Mesenchymal stem cell (in vitro differentiated cells and primary cell): ENCODE data around the gene RB1.

Source experiments
- DNase-seq: peaks from one replicate; pipeline ENCODE4 v3.0.0-alpha.2; 2013
- H2AFZ ChIP-seq: one replicate; pipeline ENCODE4 v1.6.1; 2013; ENCODE audit warnings: low read depth, mild to moderate bottlenecking, control low read depth, inconsistent platforms, low read length, moderate library complexity
- H2AK5ac ChIP-seq: 2 replicates; pipeline ENCODE4 v1.6.1; 2013; ENCODE audit warnings: low read length, moderate library complexity, mild to moderate bottlenecking, inconsistent platforms; ENCODE audit not compliant: severe bottlenecking
- H2BK120ac ChIP-seq: one replicate; pipeline ENCODE4 v1.6.1; 2013; ENCODE audit warnings: low read depth, mild to moderate bottlenecking, inconsistent platforms, low read length, moderate library complexity
- H2BK12ac ChIP-seq, 2 experiments: one replicate each; pipeline ENCODE4 v1.6.1; 2013; ENCODE audit warnings: inconsistent platforms in 2 of 2, low read length in 2 of 2, mild to moderate bottlenecking in 2 of 2, moderate library complexity in 2 of 2, control low read depth in 1 of 2
- H2BK15ac ChIP-seq: one replicate; pipeline ENCODE4 v1.6.1; 2013; ENCODE audit warnings: mild to moderate bottlenecking, low read depth, inconsistent platforms; ENCODE audit not compliant: poor library complexity, severe bottlenecking
- H2BK5ac ChIP-seq: 2 replicates; pipeline ENCODE4 v1.6.1; 2013; ENCODE audit warnings: low read depth, mild to moderate bottlenecking, low read length, control low read depth, inconsistent platforms; ENCODE audit not compliant: poor library complexity, severe bottlenecking
- H3K14ac ChIP-seq, 2 experiments: one replicate each; pipeline ENCODE4 v1.6.1; 2013; ENCODE audit warnings: inconsistent platforms in 2 of 2, low read length in 2 of 2, control low read depth in 1 of 2, mild to moderate bottlenecking in 1 of 2, moderate library complexity in 1 of 2
- H3K18ac ChIP-seq, 2 experiments: one replicate each; pipeline ENCODE4 v1.6.1; 2013; ENCODE audit warnings: inconsistent platforms in 2 of 2, low read length in 2 of 2, control low read depth in 1 of 2, low read depth in 1 of 2, mild to moderate bottlenecking in 1 of 2
- H3K23ac ChIP-seq, 2 experiments: one replicate each; pipeline ENCODE4 v1.6.1; 2013; ENCODE audit warnings: inconsistent platforms in 2 of 2, low read length in 2 of 2, mild to moderate bottlenecking in 2 of 2, moderate library complexity in 2 of 2, control low read depth in 1 of 2
- H3K27ac ChIP-seq: 2 replicates; pipeline ENCODE4 v1.5.1; 2013; ENCODE audit warnings: mild to moderate bottlenecking, moderate library complexity, low read length, control low read depth, inconsistent platforms; ENCODE audit not compliant: poor library complexity, severe bottlenecking
- H3K27me3 ChIP-seq, 2 experiments: 2 replicates each; pipeline versions ENCODE4 v1.6.1 to v1.7.0; 2013; ENCODE audit warnings: low read length in 2 of 2, mild to moderate bottlenecking in 2 of 2, moderate library complexity in 2 of 2, control low read depth in 1 of 2, inconsistent platforms in 1 of 2; ENCODE audit not compliant: control insufficient read depth in 1 of 2, insufficient read depth in 1 of 2
- H3K36me3 ChIP-seq, 2 experiments: 2 replicates each; pipeline versions ENCODE4 v1.6.1 to v1.7.0; 2013; ENCODE audit warnings: low read length in 2 of 2, control low read depth in 1 of 2, inconsistent platforms in 1 of 2, low read depth in 1 of 2, mild to moderate bottlenecking in 1 of 2; ENCODE audit not compliant: insufficient read depth in 2 of 2, control insufficient read depth in 1 of 2
- H3K4ac ChIP-seq, 2 experiments: one replicate each; pipeline ENCODE4 v1.6.1; 2013; ENCODE audit warnings: inconsistent platforms in 2 of 2, low read length in 2 of 2, mild to moderate bottlenecking in 2 of 2, moderate library complexity in 2 of 2, control low read depth in 1 of 2, low read depth in 1 of 2
- H3K4me1 ChIP-seq: 2 replicates; pipeline ENCODE4 v1.6.1; 2013; ENCODE audit warnings: low read depth, low read length, control low read depth; ENCODE audit not compliant: control insufficient read depth, insufficient read depth
- H3K4me2 ChIP-seq: 2 replicates; pipeline ENCODE4 v1.6.1; 2013; ENCODE audit warnings: low read length, mild to moderate bottlenecking, inconsistent platforms; ENCODE audit not compliant: poor library complexity, severe bottlenecking
- H3K4me3 ChIP-seq, 2 experiments: 2 replicates each; pipeline versions ENCODE4 v1.5.1 to v1.7.0; 2013; ENCODE audit warnings: low read length in 2 of 2, mild to moderate bottlenecking in 2 of 2, control low read depth in 1 of 2, low read depth in 1 of 2; ENCODE audit not compliant: insufficient read depth in 1 of 2
- H3K79me1 ChIP-seq: replicated peaks from 2 replicates; pipeline ENCODE4 v1.6.1; 2013; ENCODE audit warnings: mild to moderate bottlenecking, control low read depth, low read length, inconsistent platforms; ENCODE audit not compliant: poor library complexity, severe bottlenecking
- H3K9ac ChIP-seq: 2 replicates; pipeline ENCODE4 v1.7.0; 2013; ENCODE audit warnings: mild to moderate bottlenecking, low read length, moderate library complexity
- H3K9me3 ChIP-seq: 2 replicates; pipeline ENCODE4 v1.7.0; 2013; ENCODE audit warnings: mild to moderate bottlenecking, low read length; ENCODE audit not compliant: control insufficient read depth
- H4K8ac ChIP-seq: one replicate; pipeline ENCODE4 v1.6.1; 2013; ENCODE audit warnings: inconsistent platforms, mild to moderate bottlenecking, low read length, moderate library complexity
- H4K91ac ChIP-seq: one replicate; pipeline ENCODE4 v1.6.1; 2013; ENCODE audit warnings: mild to moderate bottlenecking, low read length, inconsistent platforms
- WGBS: methylation state at CpG from one replicate; pipeline ENCODE4 v1.1.7; 2013; ENCODE audit warnings: mixed read lengths; 5-methylcytosine and 5-hydroxymethylcytosine counted together

RB1 gene

DNA sequence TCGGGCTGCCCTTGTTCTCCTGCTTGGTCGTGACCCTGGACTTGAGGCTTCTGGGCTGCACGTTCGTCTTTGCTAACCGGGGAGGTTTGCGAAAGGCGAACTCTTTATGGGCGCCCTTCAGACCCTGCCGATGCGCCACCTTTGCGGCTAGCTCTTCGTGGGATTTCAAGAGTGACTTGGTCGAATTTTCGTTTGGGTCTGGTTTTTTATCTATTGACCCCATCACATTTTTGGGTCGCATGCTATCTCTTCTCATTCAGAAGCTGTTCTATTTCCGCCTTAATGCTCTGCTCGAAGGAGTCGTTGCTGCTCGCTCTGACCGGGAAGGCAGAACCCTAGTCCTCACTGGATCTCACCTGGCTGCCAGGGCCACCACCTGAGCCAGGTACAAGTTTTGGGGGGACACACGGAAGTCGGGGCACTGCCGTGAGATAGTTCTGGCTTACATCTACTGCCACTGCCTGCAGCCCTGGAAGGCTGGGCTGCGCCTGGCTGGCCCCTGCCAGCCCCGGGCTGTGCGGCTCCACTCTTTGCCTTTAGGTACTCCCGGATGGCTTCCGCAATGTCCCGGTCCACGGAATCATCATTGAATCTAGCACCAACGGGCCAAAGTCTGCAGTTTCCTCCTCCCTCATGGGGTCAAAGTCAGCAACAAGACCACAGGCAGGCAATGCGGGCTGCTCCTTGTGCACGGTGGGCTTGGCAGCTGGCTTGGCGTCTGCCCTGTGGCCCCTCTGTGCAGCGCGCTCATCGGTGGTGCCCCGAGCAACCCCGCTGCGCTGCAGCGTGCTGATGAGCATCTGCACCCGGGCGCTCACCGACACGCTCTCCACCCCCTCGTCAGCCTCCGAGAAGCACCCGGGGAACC lies 16.2 kb downstream of the RB1 start:
- Histone ChIP-seq H2BK12ac (no peak overlapping the region), H3K27me3 (no peaks in the 10 kb centered on the region), H4K91ac (no peak overlapping the region), H3K14ac (no peak overlapping the region), H2BK15ac (no peak overlapping the region), H2BK120ac (no peak overlapping the region), H4K8ac (no peak overlapping the region), H3K27ac (no peak overlapping the region), H2BK5ac (no peak overlapping the region), H3K4me2 (no peak overlapping the region), H3K9ac (no peak overlapping the region), H3K36me3 (peaks cover 14 to 48% of the 10 kb centered on the region in 2 experiments), H3K4me3 (peak overlapping the region in 1 of 2 experiments; percentile 55), H2AK5ac (no peak overlapping the region), H3K4ac (no peak overlapping the region), H3K9me3 (no peaks in the 10 kb centered on the region), H3K18ac (no peak overlapping the region), H3K79me1 (peaks cover 39% of the 10 kb centered on the region), H3K23ac (no peak overlapping the region), H2AFZ (no peak overlapping the region), H3K4me1 (no peaks in the 10 kb centered on the region)
- WGBS, result 97% methylated on average over 48 of the region's 48 CpGs
- DNase-seq, result no peak

DNA sequence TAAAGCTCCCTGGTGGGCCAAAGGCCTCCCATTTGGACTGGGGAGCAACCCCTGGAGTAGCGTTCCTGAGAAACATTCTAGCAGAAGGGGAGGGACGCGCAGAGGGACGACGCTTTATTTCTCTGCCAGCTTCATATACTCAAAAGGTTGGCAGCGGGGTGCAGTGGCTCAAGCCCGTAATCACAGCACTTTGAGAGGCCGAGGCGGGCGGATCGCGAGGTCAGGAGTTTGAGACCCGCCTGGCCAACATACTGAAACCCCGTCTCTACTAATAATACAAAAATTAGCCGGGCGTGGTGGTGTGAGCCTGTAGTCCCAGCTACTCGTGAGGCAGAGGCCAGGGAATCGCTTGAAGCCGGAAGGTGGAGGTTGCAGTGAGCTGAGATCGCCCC lies 16.8 kb downstream of the RB1 start:
- Histone ChIP-seq H2BK15ac (no peak overlapping the region), H3K36me3 (peaks cover 14 to 48% of the 10 kb centered on the region in 2 experiments), H3K4me3 (no peak overlapping the region), H2BK5ac (no peak overlapping the region), H2BK120ac (no peak overlapping the region), H3K9me3 (no peaks in the 10 kb centered on the region), H3K4me1 (no peaks in the 10 kb centered on the region), H2BK12ac (no peak overlapping the region), H4K8ac (no peak overlapping the region), H3K9ac (no peak overlapping the region), H3K27me3 (no peaks in the 10 kb centered on the region), H2AK5ac (no peak overlapping the region), H4K91ac (no peak overlapping the region), H2AFZ (no peak overlapping the region), H3K79me1 (peaks cover 42% of the 10 kb centered on the region), H3K27ac (no peak overlapping the region), H3K4ac (no peak overlapping the region), H3K23ac (no peak overlapping the region), H3K18ac (no peak overlapping the region), H3K4me2 (no peak overlapping the region), H3K14ac (no peak overlapping the region)
- WGBS, result 99% methylated on average over 19 of the region's 20 CpGs
- no peak for DNase-seq

DNA sequence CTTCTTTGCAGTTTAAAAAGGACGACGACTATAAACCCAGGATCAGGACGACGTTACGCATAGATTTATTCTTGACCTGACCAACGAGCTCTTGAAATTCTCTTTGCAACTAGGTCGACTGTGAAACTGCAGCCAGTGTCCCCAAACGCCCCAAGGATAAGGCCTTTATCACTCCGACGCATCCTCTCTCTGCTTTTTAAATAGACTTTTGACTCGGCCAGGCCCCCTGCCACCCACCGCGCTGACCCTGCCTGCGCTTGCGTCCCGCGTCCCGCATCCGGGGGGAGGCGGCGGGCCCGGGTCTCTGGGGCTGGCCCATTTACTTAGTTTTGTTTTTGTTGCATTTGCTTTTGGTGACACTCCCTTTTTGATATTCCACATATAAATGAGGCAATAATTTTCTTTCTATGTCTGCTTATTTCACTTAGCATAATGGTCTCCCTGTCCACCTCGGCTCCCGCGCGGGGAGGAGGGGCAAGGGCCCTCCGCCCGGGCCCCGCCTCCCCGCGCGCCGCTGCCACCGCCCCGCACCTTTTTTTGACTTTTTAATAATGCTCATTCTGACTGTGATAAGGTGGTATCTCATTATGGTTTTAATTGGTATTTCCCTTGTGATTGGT lies 17.4 kb downstream of the RB1 start:
- H3K9me3 ChIP-seq, result no peaks in the 10 kb centered on the region
- H3K23ac ChIP-seq, result no peak overlapping the region
- H3K4me3 ChIP-seq, result peak overlapping the region in 1 of 2 experiments; percentile 60
- H2AFZ ChIP-seq, result no peak overlapping the region
- H3K4ac ChIP-seq, result no peak overlapping the region
- H3K18ac ChIP-seq, result no peak overlapping the region
- no peak overlapping the region for H2AK5ac ChIP-seq
- no peak overlapping the region for H2BK12ac ChIP-seq
- no peak overlapping the region for H4K91ac ChIP-seq
- H2BK120ac ChIP-seq, result no peak overlapping the region
- H3K14ac ChIP-seq, result no peak overlapping the region
- H2BK5ac ChIP-seq, result no peak overlapping the region
- H2BK15ac ChIP-seq, result no peak overlapping the region
- no peak overlapping the region for H3K9ac ChIP-seq
- H3K4me2 ChIP-seq, result no peak overlapping the region
- H3K36me3 ChIP-seq, result peaks cover 14 to 48% of the 10 kb centered on the region in 2 experiments
- no peak for DNase-seq
- H3K27me3 ChIP-seq, result no peaks in the 10 kb centered on the region
- 99% methylated on average over 32 of the region's 35 CpGs for WGBS
- H3K4me1 ChIP-seq, result no peaks in the 10 kb centered on the region
- no peak overlapping the region for H3K27ac ChIP-seq
- H3K79me1 ChIP-seq, result peaks cover 42% of the 10 kb centered on the region
- no peak overlapping the region for H4K8ac ChIP-seq

DNA sequence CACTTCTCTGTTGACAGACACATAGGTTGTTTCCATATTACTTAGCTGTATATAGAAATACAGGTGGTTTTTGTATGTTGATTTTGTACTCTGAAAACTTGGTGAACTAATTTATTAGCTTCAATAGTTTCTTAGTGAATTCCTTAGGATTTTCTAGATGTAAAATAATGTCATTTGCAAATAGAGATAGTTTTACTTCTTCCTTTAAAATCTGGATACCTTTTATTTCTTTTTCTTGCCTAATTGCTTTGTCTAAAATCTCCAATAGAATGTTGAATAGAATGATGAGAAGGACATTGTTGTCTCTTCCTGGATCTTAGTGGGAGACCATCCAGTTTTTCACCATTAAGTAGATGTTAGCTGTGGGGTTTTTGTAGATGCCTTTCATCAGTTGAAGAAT lies 18.7 kb downstream of the RB1 start:
- Histone ChIP-seq H3K4me2 (no peak overlapping the region), H2AFZ (no peak overlapping the region), H3K27me3 (no peaks in the 10 kb centered on the region), H3K79me1 (peaks cover 35% of the 10 kb centered on the region), H3K18ac (no peak overlapping the region), H3K4ac (no peak overlapping the region), H3K27ac (no peak overlapping the region), H3K4me3 (no peak overlapping the region), H3K4me1 (no peaks in the 10 kb centered on the region), H3K23ac (no peak overlapping the region), H3K9me3 (no peaks in the 10 kb centered on the region), H2AK5ac (no peak overlapping the region), H2BK15ac (no peak overlapping the region), H2BK5ac (no peak overlapping the region), H2BK120ac (no peak overlapping the region), H2BK12ac (no peak overlapping the region), H3K14ac (no peak overlapping the region), H4K8ac (no peak overlapping the region), H3K9ac (no peak overlapping the region), H3K36me3 (peaks cover 7 to 37% of the 10 kb centered on the region in 2 experiments), H4K91ac (no peak overlapping the region)
- no peak for DNase-seq
